ENCODE measurements around the gene ANXA9.

ANXA9 gene, protein sequence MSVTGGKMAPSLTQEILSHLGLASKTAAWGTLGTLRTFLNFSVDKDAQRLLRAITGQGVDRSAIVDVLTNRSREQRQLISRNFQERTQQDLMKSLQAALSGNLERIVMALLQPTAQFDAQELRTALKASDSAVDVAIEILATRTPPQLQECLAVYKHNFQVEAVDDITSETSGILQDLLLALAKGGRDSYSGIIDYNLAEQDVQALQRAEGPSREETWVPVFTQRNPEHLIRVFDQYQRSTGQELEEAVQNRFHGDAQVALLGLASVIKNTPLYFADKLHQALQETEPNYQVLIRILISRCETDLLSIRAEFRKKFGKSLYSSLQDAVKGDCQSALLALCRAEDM

DNA sequence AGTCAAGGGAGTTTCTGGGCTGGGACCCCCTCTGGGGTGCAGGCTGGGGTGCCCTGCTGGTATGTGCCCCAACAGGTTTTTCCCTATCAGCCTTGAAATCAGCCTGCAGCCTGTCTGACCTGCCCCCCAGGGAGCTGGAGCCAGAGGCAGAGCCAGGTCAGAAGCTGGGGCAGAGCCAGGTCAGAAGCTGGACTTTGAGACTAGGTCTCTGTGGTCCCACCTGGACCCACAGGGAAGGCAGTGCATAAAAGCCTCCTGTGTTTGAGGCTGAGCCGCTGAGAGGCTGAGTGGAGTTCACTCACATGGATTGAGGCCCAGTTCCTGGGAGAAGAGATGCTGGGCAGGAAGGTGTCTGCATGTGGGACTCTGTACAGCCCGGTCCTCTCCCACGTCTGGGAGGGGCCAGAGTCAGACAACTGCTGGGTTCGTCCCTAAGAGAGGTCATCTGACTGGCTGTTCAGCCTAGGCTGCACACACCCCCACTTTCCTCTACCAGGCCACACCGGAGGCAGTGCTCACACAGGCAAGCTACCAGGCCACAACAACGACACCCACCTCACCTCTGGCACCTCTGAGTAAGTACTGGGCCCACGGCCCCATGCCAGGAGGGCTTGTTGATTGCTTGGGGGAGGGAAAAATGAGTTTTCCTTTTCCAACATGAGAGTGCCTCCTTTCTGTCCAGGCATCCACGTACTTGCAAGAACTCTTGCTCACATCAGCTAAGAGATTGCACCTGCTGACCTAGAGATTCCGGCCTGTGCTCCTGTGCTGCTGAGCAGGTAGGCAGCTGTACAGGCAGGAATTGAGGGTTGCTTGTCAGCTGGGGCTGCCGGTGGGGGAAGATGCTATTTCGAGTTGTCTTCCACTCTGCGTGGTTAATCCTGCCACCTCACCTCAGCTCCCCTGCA is at the start of gene ANXA9:
Gene ANXA9, plus strand, starts transcription at position 488 of the 908 bp plus-strand sequence. CDS start 814 bp downstream, outside the sequence.
- no peak for DNase-seq
- TF ChIP-seq, protein P1, sequence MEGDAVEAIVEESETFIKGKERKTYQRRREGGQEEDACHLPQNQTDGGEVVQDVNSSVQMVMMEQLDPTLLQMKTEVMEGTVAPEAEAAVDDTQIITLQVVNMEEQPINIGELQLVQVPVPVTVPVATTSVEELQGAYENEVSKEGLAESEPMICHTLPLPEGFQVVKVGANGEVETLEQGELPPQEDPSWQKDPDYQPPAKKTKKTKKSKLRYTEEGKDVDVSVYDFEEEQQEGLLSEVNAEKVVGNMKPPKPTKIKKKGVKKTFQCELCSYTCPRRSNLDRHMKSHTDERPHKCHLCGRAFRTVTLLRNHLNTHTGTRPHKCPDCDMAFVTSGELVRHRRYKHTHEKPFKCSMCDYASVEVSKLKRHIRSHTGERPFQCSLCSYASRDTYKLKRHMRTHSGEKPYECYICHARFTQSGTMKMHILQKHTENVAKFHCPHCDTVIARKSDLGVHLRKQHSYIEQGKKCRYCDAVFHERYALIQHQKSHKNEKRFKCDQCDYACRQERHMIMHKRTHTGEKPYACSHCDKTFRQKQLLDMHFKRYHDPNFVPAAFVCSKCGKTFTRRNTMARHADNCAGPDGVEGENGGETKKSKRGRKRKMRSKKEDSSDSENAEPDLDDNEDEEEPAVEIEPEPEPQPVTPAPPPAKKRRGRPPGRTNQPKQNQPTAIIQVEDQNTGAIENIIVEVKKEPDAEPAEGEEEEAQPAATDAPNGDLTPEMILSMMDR (IDR thresholded peaks at IDR 0.05; ENCODE audit: low read depth, low read length, missing control alignments): no peak
- in situ Hi-C loops (cut with HindIII; ENCODE audit: low pct_ligation_motif_present, low sequenced_read_pairs): no loop called here
- Histone ChIP-seq H3K4me3 (ENCODE audit: low read depth, low read length) (no peak within 1 kb of the TSS), H3K27ac (no peak within 1 kb of the TSS), H3K36me3 (replicated peaks) (no peaks in the 10 kb centered on the region), H3K27me3 (replicated peaks) (no peaks in the 10 kb centered on the region)

DNA sequence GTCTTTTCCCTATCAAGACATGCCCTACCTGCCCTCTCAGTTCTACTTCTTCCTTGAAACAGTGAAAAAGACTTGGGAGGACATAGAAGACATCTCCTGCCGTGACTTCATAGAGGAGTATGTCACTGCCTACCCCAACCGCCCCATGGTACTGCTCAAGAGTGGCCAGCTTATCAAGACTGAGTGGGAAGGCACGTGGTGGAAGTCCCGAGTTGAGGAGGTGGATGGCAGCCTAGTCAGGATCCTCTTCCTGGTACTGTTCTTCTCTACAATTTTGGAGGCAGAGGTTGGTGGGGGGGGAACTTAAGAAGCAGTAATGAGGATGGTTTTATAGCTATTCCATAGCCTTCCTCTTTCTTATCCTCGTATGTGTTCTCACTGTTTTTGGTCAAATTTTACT is 37.2 kb upstream of the ANXA9 start:
- TF ChIP-seq, protein P1 (IDR thresholded peaks at IDR 0.05; ENCODE audit: low read depth, low read length, missing control alignments): no peak
- no peak overlapping the region for H3K27ac ChIP-seq
- peaks cover 63% of the 10 kb centered on the region for H3K36me3 ChIP-seq (replicated peaks)
- DNase-seq: no peak
- in situ Hi-C loops (cut with HindIII; ENCODE audit: low pct_ligation_motif_present, low sequenced_read_pairs): loop anchor here (25.0 kb wide), 1 partner anchor 133 kb away; the partner anchor contains the start of gene CTSK
- no peaks in the 10 kb centered on the region for H3K27me3 ChIP-seq (replicated peaks)
- H3K4me3 ChIP-seq (ENCODE audit: low read depth, low read length): no peak overlapping the region

DNA sequence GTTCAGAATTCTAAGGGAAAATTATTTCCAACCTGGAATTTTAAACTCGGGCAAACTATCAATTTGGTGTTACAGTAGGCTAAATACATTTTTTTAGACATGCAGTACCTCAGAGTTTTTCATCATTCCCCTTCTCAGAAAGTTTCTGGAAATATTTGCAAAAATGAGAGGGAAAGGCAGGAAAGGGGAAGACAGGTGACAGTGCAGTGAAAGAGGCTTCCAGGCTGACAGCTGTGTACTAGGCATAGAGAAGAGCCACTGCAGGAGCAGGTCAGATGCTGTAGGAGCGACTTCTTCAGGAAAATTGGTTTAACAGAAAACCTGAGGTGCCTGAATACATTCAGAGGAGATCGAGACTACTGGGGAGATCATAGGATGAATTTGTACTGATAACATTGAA is 27.4 kb upstream of the ANXA9 start:
- in situ Hi-C loops (cut with HindIII; ENCODE audit: low pct_ligation_motif_present, low sequenced_read_pairs): no loop called here
- TF ChIP-seq, protein P1 (IDR thresholded peaks at IDR 0.05; ENCODE audit: low read depth, low read length, missing control alignments): no peak
- Histone ChIP-seq H3K36me3 (replicated peaks) (peaks cover 41% of the 10 kb centered on the region), H3K27ac (no peak overlapping the region), H3K4me3 (ENCODE audit: low read depth, low read length) (no peak overlapping the region), H3K27me3 (replicated peaks) (no peaks in the 10 kb centered on the region)
- DNase-seq: no peak

DNA sequence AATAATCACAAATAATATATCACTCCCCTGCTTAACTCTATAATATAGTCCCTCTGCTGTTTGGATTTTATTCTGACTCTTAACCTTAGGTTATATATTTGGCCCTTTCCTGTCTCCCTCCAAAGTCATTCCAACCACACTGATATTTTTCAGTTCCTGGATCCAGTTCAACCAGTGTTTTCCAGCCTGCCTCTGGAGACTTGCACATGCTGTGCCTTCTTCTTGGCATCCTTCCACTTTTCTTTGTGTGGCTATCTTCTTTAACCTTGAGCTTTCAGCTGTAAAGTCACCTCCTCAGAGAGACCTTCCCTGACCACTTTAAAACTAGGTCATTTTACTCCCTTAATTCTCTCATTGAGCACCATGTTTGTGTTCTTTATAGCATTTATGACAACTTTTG is 26.8 kb upstream of the ANXA9 start:
- peaks cover 42% of the 10 kb centered on the region for H3K36me3 ChIP-seq (replicated peaks)
- H3K27me3 ChIP-seq (replicated peaks): no peaks in the 10 kb centered on the region
- no peak for DNase-seq
- TF ChIP-seq, protein P1 (IDR thresholded peaks at IDR 0.05; ENCODE audit: low read depth, low read length, missing control alignments): no peak
- in situ Hi-C loops (cut with HindIII; ENCODE audit: low pct_ligation_motif_present, low sequenced_read_pairs): no loop called here
- no peak overlapping the region for H3K27ac ChIP-seq
- no peak overlapping the region for H3K4me3 ChIP-seq (ENCODE audit: low read depth, low read length)

DNA sequence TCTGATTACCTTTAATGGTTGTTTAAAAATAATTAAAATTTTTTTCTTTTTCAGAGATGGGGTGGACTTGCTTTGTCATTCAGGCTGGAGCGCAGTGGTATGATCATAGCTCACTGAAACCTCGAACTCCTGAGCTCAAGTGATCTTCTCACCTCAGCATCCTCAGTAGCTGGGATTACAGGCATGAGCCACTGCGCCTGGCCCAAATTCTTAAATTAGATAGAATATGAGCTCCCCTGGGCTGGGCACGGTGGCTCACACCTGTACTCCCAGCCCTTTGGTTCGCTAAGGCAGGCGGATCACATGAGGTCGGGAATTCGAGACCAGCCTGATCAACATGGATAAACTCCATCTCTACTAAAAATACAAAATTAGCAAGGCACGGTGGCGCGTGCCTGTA is 24.4 kb upstream of the ANXA9 start:
- TF ChIP-seq, protein P1 (IDR thresholded peaks at IDR 0.05; ENCODE audit: low read depth, low read length, missing control alignments): no peak
- no peak for DNase-seq
- no peaks in the 10 kb centered on the region for H3K27me3 ChIP-seq (replicated peaks)
- H3K27ac ChIP-seq: no peak overlapping the region
- in situ Hi-C loops (cut with HindIII; ENCODE audit: low pct_ligation_motif_present, low sequenced_read_pairs): no loop called here
- peaks cover 49% of the 10 kb centered on the region for H3K36me3 ChIP-seq (replicated peaks)
- no peak overlapping the region for H3K4me3 ChIP-seq (ENCODE audit: low read depth, low read length)
